GM12892 (cell line): Measurements from ENCODE around the gene HACD2.

Experiments used
- POLR2A ChIP-seq: IDR thresholded peaks from 2 replicates; pipeline ENCODE4 v1.6.1; 2011; ENCODE audit warnings: low read depth, low read length, control low read depth
- POLR2AphosphoS5 ChIP-seq: IDR thresholded peaks from 2 replicates; pipeline ENCODE4 v1.6.1; 2011; ENCODE audit warnings: low read depth, low read length, control low read depth

DNA sequence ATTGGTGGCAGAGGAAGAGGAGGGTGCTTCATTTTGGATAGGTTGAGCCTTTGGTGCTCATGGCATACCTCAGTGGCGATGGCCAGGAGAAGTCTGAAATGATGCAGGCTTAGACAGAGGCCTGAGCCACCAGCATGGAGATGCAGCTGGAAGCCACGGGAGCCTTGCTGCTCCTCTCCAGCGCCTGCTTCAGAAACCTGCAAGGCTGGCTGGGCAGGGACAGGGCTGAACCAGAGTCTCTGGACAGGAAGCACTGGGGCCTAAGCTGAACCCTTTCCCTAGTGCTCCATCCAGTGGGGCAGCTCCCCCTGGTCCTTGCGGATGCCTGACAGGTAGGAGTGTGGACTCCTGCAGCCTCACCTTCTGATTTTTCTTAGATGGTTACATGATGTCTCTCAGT is 99.3 kb downstream of the HACD2 start:
- no peak for TF ChIP-seq POLR2A
- no peak for TF ChIP-seq POLR2AphosphoS5
